Neural cell (in vitro differentiated cells): ENCODE measurements around the gene NBR1. TPM values are rescaled to one million over a fixed set of nuclear protein-coding genes. Genes with fewer than 3 reads are reported as not detected.
A peak's percentile ranks its signal among the peaks of the same experiment; 100 is the strongest.
"Not testable (repeated sequence)": the region's sequence is repeated elsewhere in the genome, so short reads cannot be mapped to it uniquely, and the experiment has no call there.

Experiments used
- H2AFZ ChIP-seq: fragments of 200-600, 300-800 bp; sonication (generic), shearing (Covaris generic); 2 replicates; pipeline ENCODE4 v1.6.0; 2014; ENCODE audit warnings: low read depth, mild to moderate bottlenecking, antibody characterized with exemption, low read length, moderate library complexity
- H3F3A ChIP-seq: fragments of 200-600 bp; shearing (Covaris generic); 2 replicates; pipeline ENCODE4 v1.6.1; 2016; ENCODE audit warnings: mild to moderate bottlenecking, moderate library complexity, mixed read lengths, antibody characterized with exemption, low read length; ENCODE audit not compliant: insufficient read depth, poor library complexity, severe bottlenecking
- H3K27ac ChIP-seq: fragments of 200-600, 300-800 bp; sonication (generic), shearing (Covaris generic); 2 replicates; pipeline ENCODE4 v1.5.1; 2014; ENCODE audit warnings: mild to moderate bottlenecking, low read length, moderate library complexity
- H3K27me3 ChIP-seq: fragments of 300-800, 200-600 bp; sonication (generic), shearing (Covaris generic); 2 replicates; pipeline ENCODE4 v1.6.0; 2014; ENCODE audit warnings: mild to moderate bottlenecking, low read depth, low read length, moderate library complexity; ENCODE audit not compliant: insufficient read depth
- H3K36me3 ChIP-seq: fragments of 300-800, 200-600 bp; sonication (generic), shearing (Covaris generic); 2 replicates; pipeline ENCODE4 v1.5.1; 2014; ENCODE audit warnings: mild to moderate bottlenecking, antibody characterized with exemption, low read length, moderate library complexity; ENCODE audit not compliant: insufficient read depth
- H3K4me2 ChIP-seq: fragments of 300-800, 200-600 bp; sonication (generic), shearing (Covaris generic); 2 replicates; pipeline ENCODE4 v1.6.0; 2014; ENCODE audit warnings: mild to moderate bottlenecking, low read length
- H3K4me3 ChIP-seq: fragments of 300-800, 200-600 bp; sonication (generic), shearing (Covaris generic); 2 replicates; pipeline ENCODE4 v1.5.1; 2014; ENCODE audit warnings: mild to moderate bottlenecking, low read length, moderate library complexity
- H3K79me2 ChIP-seq: fragments of 200-600 bp; shearing (Covaris generic); replicated peaks from 2 replicates; pipeline ENCODE4 v1.6.0; 2014; ENCODE audit warnings: mild to moderate bottlenecking, low read length, moderate library complexity; ENCODE audit not compliant: insufficient read depth
- H3K9ac ChIP-seq: fragments of 300-800, 200-600 bp; sonication (generic), shearing (Covaris generic); 2 replicates; pipeline ENCODE4 v1.6.1; 2016; ENCODE audit warnings: mild to moderate bottlenecking, low read length, mixed read lengths
- H3K9me2 ChIP-seq: fragments of 200-600 bp; shearing (Covaris generic); 2 replicates; pipeline ENCODE4 v1.6.1; 2016; ENCODE audit warnings: mild to moderate bottlenecking, low read length, mixed read lengths; ENCODE audit not compliant: insufficient read depth
- H3K9me3 ChIP-seq: fragments of 200-600, 300-800 bp; sonication (generic), shearing (Covaris generic); 2 replicates; pipeline ENCODE4 v1.6.1; 2016; ENCODE audit warnings: mild to moderate bottlenecking, mixed run types, low read length, moderate library complexity, mixed read lengths
- H4K20me1 ChIP-seq: fragments of 200-600 bp; shearing (Covaris generic); 2 replicates; pipeline ENCODE4 v1.6.1; 2016; ENCODE audit warnings: mild to moderate bottlenecking, mixed run types; ENCODE audit not compliant: insufficient read depth
- EZH2 ChIP-seq: fragments of 200-600, 300-800 bp; shearing (Covaris generic), sonication (generic); IDR thresholded peaks from 2 replicates; pipeline ENCODE4 v1.6.1; 2014; ENCODE audit warnings: antibody characterized with exemption, low read length, borderline replicate concordance, mild to moderate bottlenecking; ENCODE audit not compliant: insufficient read depth, poor library complexity, severe bottlenecking
- MXI1 ChIP-seq: fragments of 450-650 bp; conservative IDR thresholded peaks from 2 replicates; pipeline ENCODE4 v1.6.1; 2014; ENCODE audit warnings: antibody characterized with exemption, mild to moderate bottlenecking; ENCODE audit not compliant: poor library complexity, severe bottlenecking
- POLR2AphosphoS5 ChIP-seq: IDR thresholded peaks from 2 replicates; pipeline ENCODE4 v1.6.1; 2012
- RAD21 ChIP-seq: fragments of 450-650 bp; conservative IDR thresholded peaks from 2 replicates; pipeline ENCODE4 v1.6.1; 2014; ENCODE audit warnings: antibody characterized with exemption, mild to moderate bottlenecking, moderate library complexity
- REST ChIP-seq: IDR thresholded peaks from 2 replicates; pipeline ENCODE4 v1.6.1; 2012; ENCODE audit warnings: borderline replicate concordance
- SMC3 ChIP-seq: fragments of 450-650 bp; conservative IDR thresholded peaks from 2 replicates; pipeline ENCODE4 v1.6.1; 2014; ENCODE audit warnings: antibody characterized with exemption, mild to moderate bottlenecking, moderate library complexity; ENCODE audit not compliant: poor library complexity
- TAF1 ChIP-seq: IDR thresholded peaks from 2 replicates; pipeline ENCODE4 v1.6.1; 2012; ENCODE audit warnings: low read depth
- polyA plus RNA-seq: library from polyadenylated mRNA; depleted of rRNA; stranded (reverse); fragments of >200 nt; gene quantifications from 2 replicates; pipeline ENCODE4 v1.2.3, GENCODE V29; 2014
- TF ChIP-seq, protein P1 (sequence below): fragments of 450-650 bp; IDR thresholded peaks from 2 replicates; pipeline ENCODE4 v1.5.1; 2014; ENCODE audit warnings: antibody characterized with exemption, mild to moderate bottlenecking, moderate library complexity; ENCODE audit not compliant: poor library complexity, severe bottlenecking

NBR1 gene
- polyA plus RNA-seq, 1 donor from 2014 or later, result 62.4 TPM

DNA sequence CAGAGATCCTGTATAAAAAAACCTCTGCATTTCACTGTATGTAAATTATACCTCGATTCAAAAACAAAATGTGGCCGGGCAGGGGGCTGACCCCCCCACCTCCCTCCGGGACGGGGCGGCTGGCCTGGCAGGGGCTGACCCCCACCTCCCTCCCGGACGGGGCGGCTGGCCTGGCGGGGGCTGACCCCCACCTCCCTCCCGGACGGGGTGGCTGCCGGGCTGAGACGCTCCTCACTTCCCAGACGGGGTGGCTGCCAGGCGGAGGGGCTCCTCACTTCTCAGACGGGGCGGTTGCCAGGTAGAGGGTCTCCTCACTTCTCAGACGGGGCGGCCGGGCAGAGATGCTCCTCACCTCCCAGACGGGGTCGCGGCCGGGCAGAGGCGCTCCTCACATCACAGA is 11.8 kb upstream of the NBR1 start:
- H3K9me3 ChIP-seq, H3K9ac ChIP-seq, H4K20me1 ChIP-seq, H3K27ac ChIP-seq, H3F3A ChIP-seq, H2AFZ ChIP-seq, H3K4me2 ChIP-seq, H3K4me3 ChIP-seq, H3K79me2 ChIP-seq, H3K36me3 ChIP-seq, H3K9me2 ChIP-seq, H3K27me3 ChIP-seq: not testable (repeated sequence)

DNA sequence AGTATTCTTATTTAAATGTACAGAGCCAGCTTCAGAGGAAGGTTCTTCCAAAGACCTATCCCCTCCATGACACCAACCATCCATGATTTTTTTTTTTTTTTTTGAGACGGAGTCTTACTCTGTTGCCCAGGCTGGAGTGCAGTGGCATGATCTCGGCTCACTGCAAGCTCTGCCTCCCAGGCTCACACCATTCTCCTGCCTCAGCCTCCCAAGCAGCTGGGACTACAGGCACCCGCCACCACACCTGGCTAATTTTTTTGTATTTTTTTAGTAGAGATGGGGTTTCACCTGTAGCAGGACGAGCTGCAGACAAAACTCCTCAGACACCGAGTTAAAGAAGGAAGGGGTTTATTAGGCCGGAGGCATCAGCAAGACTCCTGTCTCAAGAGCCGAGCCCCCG is 11.1 kb upstream of the NBR1 start:
- H3K36me3 ChIP-seq, H4K20me1 ChIP-seq, H3K9ac ChIP-seq, H3F3A ChIP-seq, H3K9me2 ChIP-seq, H3K27me3 ChIP-seq, H3K4me2 ChIP-seq, H3K4me3 ChIP-seq, H3K79me2 ChIP-seq, H3K9me3 ChIP-seq, H3K27ac ChIP-seq, H2AFZ ChIP-seq: not testable (repeated sequence)

DNA sequence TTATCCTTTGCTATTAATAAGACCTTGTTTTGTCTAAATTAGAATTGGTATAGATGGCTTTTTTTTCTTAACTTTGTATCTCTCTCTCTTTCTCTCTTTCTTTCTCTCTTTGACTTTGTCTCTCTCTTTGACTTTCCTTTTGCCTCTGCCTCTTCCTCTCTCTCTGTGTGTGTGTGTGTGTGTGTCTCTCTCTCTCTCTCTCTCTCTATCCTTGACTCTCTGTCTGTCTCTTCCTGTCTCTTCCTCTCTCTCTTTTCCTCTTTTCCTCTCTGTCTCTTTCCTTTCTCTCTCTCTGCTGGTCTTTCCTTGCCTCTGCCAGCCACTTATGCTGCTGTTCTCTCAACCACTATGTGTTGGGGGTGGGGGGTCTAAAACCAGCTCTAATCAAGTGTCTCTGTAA is 5.0 kb upstream of the NBR1 start:
- H3K27me3 ChIP-seq, H3K9ac ChIP-seq, H3K4me2 ChIP-seq, H3K9me2 ChIP-seq, H2AFZ ChIP-seq, H3F3A ChIP-seq, H4K20me1 ChIP-seq, H3K9me3 ChIP-seq, H3K79me2 ChIP-seq, H3K27ac ChIP-seq, H3K36me3 ChIP-seq, H3K4me3 ChIP-seq: not testable (repeated sequence)

DNA sequence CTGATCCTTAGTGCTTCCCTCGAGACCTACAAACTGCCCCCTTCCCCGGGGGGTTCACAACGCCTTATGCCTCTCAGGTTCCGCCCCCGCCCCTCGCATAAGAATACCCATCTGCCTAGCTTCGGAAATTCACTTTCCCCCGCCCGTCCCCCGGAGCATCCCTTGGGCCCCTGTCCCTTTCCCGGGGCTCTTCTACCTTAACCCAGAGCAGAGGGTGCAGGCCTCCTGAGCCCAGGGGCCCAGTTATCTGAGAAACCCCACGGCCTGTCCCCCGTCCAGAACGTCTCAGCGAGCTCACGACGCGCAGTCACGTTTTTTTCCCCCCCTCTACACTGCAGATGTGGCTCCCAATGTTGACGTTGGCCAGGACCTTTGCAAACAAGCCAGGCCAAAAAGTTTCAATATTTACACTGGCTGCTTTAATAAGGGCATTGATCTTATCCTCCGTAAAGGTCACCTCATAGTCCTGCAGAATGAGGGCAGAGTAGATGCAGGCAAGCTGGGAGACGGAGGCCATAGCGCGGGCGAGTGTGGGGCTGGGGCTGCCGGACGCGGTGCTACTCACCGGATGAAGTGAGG is 1.4 kb upstream of the NBR1 start:
- peak overlapping the region; percentile 74 for H3K4me3 ChIP-seq
- H2AFZ ChIP-seq, result peak overlapping the region; percentile 37
- H3K9me3 ChIP-seq, result no peaks in the 10 kb centered on the region
- peaks cover 35% of the 10 kb centered on the region for H3K79me2 ChIP-seq
- peak overlapping the region; percentile 42 for H3K4me2 ChIP-seq
- no peaks in the 10 kb centered on the region for H3K9me2 ChIP-seq
- H4K20me1 ChIP-seq, result no peaks in the 10 kb centered on the region
- TF ChIP-seq POLR2AphosphoS5 (no peak), TAF1 (no peak), EZH2 (no peak), REST (peak; percentile 14), MXI1 (no peak), RAD21 (no peak), SMC3 (peak; percentile 45)
- TF ChIP-seq, protein P1, sequence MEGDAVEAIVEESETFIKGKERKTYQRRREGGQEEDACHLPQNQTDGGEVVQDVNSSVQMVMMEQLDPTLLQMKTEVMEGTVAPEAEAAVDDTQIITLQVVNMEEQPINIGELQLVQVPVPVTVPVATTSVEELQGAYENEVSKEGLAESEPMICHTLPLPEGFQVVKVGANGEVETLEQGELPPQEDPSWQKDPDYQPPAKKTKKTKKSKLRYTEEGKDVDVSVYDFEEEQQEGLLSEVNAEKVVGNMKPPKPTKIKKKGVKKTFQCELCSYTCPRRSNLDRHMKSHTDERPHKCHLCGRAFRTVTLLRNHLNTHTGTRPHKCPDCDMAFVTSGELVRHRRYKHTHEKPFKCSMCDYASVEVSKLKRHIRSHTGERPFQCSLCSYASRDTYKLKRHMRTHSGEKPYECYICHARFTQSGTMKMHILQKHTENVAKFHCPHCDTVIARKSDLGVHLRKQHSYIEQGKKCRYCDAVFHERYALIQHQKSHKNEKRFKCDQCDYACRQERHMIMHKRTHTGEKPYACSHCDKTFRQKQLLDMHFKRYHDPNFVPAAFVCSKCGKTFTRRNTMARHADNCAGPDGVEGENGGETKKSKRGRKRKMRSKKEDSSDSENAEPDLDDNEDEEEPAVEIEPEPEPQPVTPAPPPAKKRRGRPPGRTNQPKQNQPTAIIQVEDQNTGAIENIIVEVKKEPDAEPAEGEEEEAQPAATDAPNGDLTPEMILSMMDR, result no peak
- H3F3A ChIP-seq, result peaks cover 8% of the 10 kb centered on the region
- no peaks in the 10 kb centered on the region for H3K36me3 ChIP-seq
- peak overlapping the region; percentile 98 for H3K27ac ChIP-seq
- H3K9ac ChIP-seq, result peak overlapping the region; percentile 90
- no peaks in the 10 kb centered on the region for H3K27me3 ChIP-seq
